ENCODE results near the gene AMELX.

Gene AMELX

DNA sequence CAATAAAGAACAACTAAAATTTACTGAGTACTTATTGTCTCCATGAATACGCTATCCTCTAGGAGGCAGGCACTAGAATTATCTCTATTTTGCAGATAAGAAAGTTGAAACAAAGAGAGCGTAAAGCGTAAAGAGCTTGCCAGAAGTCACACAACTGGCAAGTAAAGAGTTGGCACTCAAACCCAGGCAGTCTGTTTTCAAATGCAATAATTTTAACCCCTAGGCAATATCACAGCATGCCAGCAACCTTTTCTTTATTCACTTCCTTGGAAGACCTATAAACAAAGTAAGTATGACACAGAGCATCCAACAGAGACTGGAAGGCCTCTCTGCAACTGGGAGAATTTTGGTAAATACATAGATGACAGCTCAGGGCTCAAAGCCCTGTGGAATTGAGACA is 23.2 kb upstream of the AMELX start:
- in situ Hi-C loops (cut with HindIII; ENCODE audit: low pct_ligation_motif_present, low sequenced_read_pairs): no loop called here
- DNase-seq: no peak
- Histone ChIP-seq H3K36me3 (replicated peaks) (no peaks in the 10 kb centered on the region), H3K27me3 (replicated peaks) (no peaks in the 10 kb centered on the region), H3K27ac (no peak overlapping the region), H3K4me3 (ENCODE audit: low read depth, low read length) (no peak overlapping the region)
- TF ChIP-seq, protein P1, sequence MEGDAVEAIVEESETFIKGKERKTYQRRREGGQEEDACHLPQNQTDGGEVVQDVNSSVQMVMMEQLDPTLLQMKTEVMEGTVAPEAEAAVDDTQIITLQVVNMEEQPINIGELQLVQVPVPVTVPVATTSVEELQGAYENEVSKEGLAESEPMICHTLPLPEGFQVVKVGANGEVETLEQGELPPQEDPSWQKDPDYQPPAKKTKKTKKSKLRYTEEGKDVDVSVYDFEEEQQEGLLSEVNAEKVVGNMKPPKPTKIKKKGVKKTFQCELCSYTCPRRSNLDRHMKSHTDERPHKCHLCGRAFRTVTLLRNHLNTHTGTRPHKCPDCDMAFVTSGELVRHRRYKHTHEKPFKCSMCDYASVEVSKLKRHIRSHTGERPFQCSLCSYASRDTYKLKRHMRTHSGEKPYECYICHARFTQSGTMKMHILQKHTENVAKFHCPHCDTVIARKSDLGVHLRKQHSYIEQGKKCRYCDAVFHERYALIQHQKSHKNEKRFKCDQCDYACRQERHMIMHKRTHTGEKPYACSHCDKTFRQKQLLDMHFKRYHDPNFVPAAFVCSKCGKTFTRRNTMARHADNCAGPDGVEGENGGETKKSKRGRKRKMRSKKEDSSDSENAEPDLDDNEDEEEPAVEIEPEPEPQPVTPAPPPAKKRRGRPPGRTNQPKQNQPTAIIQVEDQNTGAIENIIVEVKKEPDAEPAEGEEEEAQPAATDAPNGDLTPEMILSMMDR (IDR thresholded peaks at IDR 0.05; ENCODE audit: low read depth, low read length, missing control alignments): no peak

DNA sequence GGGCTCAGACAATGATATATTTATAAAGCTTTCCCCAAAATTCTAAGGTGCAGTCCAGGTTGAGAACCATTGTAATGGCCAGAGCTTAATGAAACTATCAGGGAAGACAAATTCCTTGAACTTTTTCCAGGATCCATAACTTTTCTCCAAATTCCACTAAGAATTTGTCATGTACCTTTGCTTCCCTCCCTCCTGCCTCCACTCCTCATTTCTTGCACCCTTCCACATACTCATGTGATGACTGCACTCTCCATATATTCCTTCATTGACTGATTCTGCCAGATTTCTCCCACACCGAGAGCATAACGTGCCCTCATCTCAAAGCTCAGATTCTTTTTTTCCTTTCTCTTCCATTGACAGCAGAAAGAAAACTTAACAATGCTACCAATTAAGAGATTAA is 20.9 kb upstream of the AMELX start:
- TF ChIP-seq, protein P1 (IDR thresholded peaks at IDR 0.05; ENCODE audit: low read depth, low read length, missing control alignments): no peak

DNA sequence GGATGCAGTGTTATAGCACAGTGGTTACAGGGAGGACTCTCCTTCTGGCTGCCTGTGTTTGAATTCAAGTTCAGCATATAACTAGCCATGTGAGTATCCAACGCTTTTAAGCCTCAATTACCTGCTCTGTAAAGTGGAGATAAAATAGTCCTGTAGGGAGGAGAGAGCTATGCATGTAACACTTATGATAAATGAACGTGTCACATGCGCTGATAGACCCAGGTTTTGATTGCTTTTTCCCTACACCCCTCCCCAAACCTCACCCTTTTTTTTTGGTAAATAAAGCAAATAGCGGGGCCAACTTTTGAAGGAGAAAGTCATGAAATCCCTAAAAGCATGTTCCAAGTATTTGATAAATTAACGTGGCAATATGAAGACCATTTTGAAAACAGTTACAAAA is 20.4 kb upstream of the AMELX start:
- in situ Hi-C loops (cut with HindIII; ENCODE audit: low pct_ligation_motif_present, low sequenced_read_pairs): no loop called here
- TF ChIP-seq, protein P1 (IDR thresholded peaks at IDR 0.05; ENCODE audit: low read depth, low read length, missing control alignments): no peak
- Histone ChIP-seq H3K4me3 (ENCODE audit: low read depth, low read length) (no peak overlapping the region), H3K27ac (no peak overlapping the region), H3K27me3 (replicated peaks) (no peaks in the 10 kb centered on the region), H3K36me3 (replicated peaks) (no peaks in the 10 kb centered on the region)
- no peak for DNase-seq

More for the DNA sequence above, 20.9 kb upstream of the AMELX start:
- H3K36me3 ChIP-seq (replicated peaks): no peaks in the 10 kb centered on the region
- H3K4me3 ChIP-seq (ENCODE audit: low read depth, low read length): no peak overlapping the region
- no peaks in the 10 kb centered on the region for H3K27me3 ChIP-seq (replicated peaks)
- no peak for DNase-seq
- in situ Hi-C loops (cut with HindIII; ENCODE audit: low pct_ligation_motif_present, low sequenced_read_pairs): no loop called here
- no peak overlapping the region for H3K27ac ChIP-seq

DNA sequence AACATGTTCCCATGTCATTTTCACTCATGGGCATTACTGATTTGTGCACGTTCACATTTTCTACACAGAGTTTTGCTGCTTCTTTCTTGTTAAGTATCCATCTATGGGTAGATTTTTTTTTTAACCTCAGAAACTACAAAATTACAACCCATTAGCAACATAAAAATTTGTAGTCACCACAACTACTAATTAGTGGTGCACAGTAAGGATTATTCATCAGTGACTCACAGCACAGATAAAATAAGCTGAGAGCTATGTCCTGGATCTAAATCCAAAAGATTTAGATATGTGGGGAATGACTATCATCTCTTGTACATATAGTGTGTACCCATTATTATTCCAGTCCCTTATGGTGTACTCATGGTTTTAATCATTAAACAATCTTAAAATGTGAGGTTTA is 19.7 kb upstream of the AMELX start:
- H3K27me3 ChIP-seq (replicated peaks): no peaks in the 10 kb centered on the region
- H3K4me3 ChIP-seq (ENCODE audit: low read depth, low read length): no peak overlapping the region
- H3K36me3 ChIP-seq (replicated peaks): no peaks in the 10 kb centered on the region
- no peak overlapping the region for H3K27ac ChIP-seq
- DNase-seq: no peak
- in situ Hi-C loops (cut with HindIII; ENCODE audit: low pct_ligation_motif_present, low sequenced_read_pairs): no loop called here
- TF ChIP-seq, protein P1 (IDR thresholded peaks at IDR 0.05; ENCODE audit: low read depth, low read length, missing control alignments): no peak

DNA sequence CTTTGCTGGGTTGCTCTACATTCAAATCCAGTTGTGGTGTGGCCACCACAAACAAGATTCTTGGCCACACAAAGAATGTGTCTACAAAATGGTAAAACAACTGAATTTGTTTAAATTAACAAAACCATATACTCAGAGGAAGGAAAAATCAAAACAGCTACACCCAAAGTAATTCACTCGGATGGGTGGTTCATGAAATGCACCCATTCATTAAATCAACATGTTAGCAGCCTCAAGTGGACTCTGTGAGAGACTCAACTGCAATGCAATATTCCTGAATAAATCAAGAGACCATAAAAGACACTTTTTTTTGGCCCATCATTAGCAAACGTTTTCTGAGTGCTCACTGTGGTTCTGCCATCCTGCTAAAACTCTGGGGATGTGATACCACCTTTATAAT is 11.2 kb upstream of the AMELX start:
- in situ Hi-C loops (cut with HindIII; ENCODE audit: low pct_ligation_motif_present, low sequenced_read_pairs): no loop called here
- H3K4me3 ChIP-seq (ENCODE audit: low read depth, low read length): no peak overlapping the region
- H3K27ac ChIP-seq: no peak overlapping the region
- no peaks in the 10 kb centered on the region for H3K27me3 ChIP-seq (replicated peaks)
- TF ChIP-seq, protein P1 (IDR thresholded peaks at IDR 0.05; ENCODE audit: low read depth, low read length, missing control alignments): no peak
- no peak for DNase-seq
- no peaks in the 10 kb centered on the region for H3K36me3 ChIP-seq (replicated peaks)

DNA sequence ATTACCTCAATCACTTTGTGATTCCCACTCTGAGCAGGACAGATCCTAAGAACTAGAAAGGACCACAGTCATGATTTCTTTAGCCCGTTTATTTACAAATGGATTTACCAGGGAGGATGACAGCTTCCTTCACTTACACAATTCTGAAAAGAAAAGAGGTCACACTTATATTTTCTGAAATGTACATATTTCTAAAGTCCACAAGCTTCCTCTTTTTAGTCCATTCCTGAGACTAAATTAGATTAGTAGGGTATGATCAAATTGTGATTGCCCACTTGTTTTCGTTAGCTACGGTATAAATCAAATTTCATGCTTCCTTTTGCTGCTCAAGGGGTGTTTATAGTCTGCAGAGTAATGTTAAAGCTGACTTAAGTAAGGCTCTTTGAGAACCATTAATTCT is 7.6 kb upstream of the AMELX start:
- Histone ChIP-seq H3K27ac (no peak overlapping the region), H3K4me3 (ENCODE audit: low read depth, low read length) (no peak overlapping the region), H3K27me3 (replicated peaks) (no peaks in the 10 kb centered on the region), H3K36me3 (replicated peaks) (no peaks in the 10 kb centered on the region)
- DNase-seq: no peak
- TF ChIP-seq, protein P1 (IDR thresholded peaks at IDR 0.05; ENCODE audit: low read depth, low read length, missing control alignments): no peak
- in situ Hi-C loops (cut with HindIII; ENCODE audit: low pct_ligation_motif_present, low sequenced_read_pairs): no loop called here
